Thoracic aorta (tissue), 2 donors: Measurements from ENCODE around the gene ARL15. TPM values are rescaled to one million over a fixed set of nuclear protein-coding genes. Genes with fewer than 3 reads are reported as not detected.

ENCODE experiments used
- ATAC-seq: fragments of 150-250 bp; one replicate; pipeline ENCODE4 v1.8.0; 2017; ENCODE audit warnings: low read depth; ENCODE audit not compliant: insufficient number of reproducible peaks, low FRiP score
- DNase-seq: peaks from one replicate; pipeline ENCODE4 v3.0.0-alpha.2; 2020; ENCODE audit warnings: low spot score
- H3K27ac ChIP-seq, 2 donors: fragments of 200-600 bp; sonication (generic); 1 replicate in 1 of 2; 2 replicates in 1 of 2; pipeline ENCODE4 v1.5.1; 2016; ENCODE audit warnings: mild to moderate bottlenecking in 2 of 2, moderate library complexity in 2 of 2
- H3K27me3 ChIP-seq: fragments of 200-600 bp; sonication (generic); replicated peaks from 2 replicates; pipeline ENCODE4 v1.6.0; 2016; ENCODE audit warnings: mild to moderate bottlenecking; ENCODE audit not compliant: insufficient read depth
- H3K36me3 ChIP-seq: fragments of 200-600 bp; sonication (generic); one replicate; pipeline ENCODE4 v1.5.1; 2016
- H3K4me1 ChIP-seq, 2 donors: fragments of 200-600 bp; sonication (generic); 1 replicate in 1 of 2; 2 replicates in 1 of 2; pipeline versions ENCODE4 v1.5.1 to v1.6.0; 2016; ENCODE audit warnings: low read depth in 2 of 2, mild to moderate bottlenecking in 1 of 2; ENCODE audit not compliant: control insufficient read depth in 1 of 2
- H3K4me3 ChIP-seq: fragments of 200-600 bp; sonication (generic); 2 replicates; pipeline ENCODE4 v1.5.1; 2016; ENCODE audit warnings: mild to moderate bottlenecking
- H3K9me3 ChIP-seq: fragments of 200-600 bp; sonication (generic); 2 replicates; pipeline ENCODE4 v1.5.1; 2016
- total RNA-seq, 2 donors: library from RNA; depleted of rRNA; stranded (reverse); fragments of >200 nt; gene quantifications; one replicate each; pipeline versions ENCODE4 v1.1.0 to v1.2.3, GENCODE V29; 2016
- TF ChIP-seq, protein P1 (sequence below): fragments of 200-600 bp; sonication (generic); IDR thresholded peaks from one replicate; pipeline ENCODE4 v1.5.1; 2019; ENCODE audit warnings: antibody characterized with exemption

The ARL15 gene
- total RNA-seq, 2 donors from 2014 or later = 23.6 to 36.8 TPM

- TF ChIP-seq, protein P1, sequence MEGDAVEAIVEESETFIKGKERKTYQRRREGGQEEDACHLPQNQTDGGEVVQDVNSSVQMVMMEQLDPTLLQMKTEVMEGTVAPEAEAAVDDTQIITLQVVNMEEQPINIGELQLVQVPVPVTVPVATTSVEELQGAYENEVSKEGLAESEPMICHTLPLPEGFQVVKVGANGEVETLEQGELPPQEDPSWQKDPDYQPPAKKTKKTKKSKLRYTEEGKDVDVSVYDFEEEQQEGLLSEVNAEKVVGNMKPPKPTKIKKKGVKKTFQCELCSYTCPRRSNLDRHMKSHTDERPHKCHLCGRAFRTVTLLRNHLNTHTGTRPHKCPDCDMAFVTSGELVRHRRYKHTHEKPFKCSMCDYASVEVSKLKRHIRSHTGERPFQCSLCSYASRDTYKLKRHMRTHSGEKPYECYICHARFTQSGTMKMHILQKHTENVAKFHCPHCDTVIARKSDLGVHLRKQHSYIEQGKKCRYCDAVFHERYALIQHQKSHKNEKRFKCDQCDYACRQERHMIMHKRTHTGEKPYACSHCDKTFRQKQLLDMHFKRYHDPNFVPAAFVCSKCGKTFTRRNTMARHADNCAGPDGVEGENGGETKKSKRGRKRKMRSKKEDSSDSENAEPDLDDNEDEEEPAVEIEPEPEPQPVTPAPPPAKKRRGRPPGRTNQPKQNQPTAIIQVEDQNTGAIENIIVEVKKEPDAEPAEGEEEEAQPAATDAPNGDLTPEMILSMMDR = no peak
- H3K27me3 ChIP-seq = no peaks in the 10 kb centered on the region
- no peak for ATAC-seq
- H3K9me3 ChIP-seq = no peaks in the 10 kb centered on the region
- DNase-seq = no peak
- peaks cover 3 to 11% of the 10 kb centered on the region in 2 donors for H3K4me1 ChIP-seq
- no peak overlapping the region for H3K4me3 ChIP-seq
- H3K27ac ChIP-seq = no peak overlapping the region
- H3K36me3 ChIP-seq = no peaks in the 10 kb centered on the region
Measured at GRCh38 chr5:54090495-54091120, 219.8 kb downstream of the ARL15 start.

GRCh38 chr5:54088081-54088480 is 222.3 kb downstream of the ARL15 start:
- DNase-seq = no peak
- H3K4me3 ChIP-seq = no peak overlapping the region
- H3K27me3 ChIP-seq = no peaks in the 10 kb centered on the region
- no peaks in the 10 kb centered on the region for H3K36me3 ChIP-seq
- no peak overlapping the region for H3K27ac ChIP-seq
- TF ChIP-seq, protein P1 = no peak
- H3K9me3 ChIP-seq = no peaks in the 10 kb centered on the region
- peaks cover 3 to 11% of the 10 kb centered on the region in 2 donors for H3K4me1 ChIP-seq
- ATAC-seq = no peak

DNA sequence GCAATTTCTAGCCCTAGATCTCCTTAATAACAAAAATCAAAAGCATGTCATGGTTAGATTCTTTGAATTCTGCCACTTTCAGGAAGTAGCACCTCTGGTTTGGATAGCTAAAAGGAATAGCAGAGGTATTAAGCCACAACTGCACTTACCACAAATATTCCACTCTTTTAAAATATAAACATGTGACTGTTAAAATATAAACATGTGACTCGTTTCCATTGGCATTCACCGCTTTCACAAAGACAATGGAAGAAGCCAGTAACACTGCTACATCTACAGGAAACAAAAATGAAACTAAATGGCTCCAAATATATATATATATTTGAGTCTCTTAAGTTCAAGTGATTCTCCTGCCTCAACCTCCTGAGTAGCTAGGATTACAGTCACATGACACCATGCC is 222.9 kb downstream of the ARL15 start:
- TF ChIP-seq, protein P1 = no peak
- Histone ChIP-seq H3K9me3 (no peaks in the 10 kb centered on the region), H3K36me3 (no peaks in the 10 kb centered on the region), H3K27me3 (no peaks in the 10 kb centered on the region), H3K4me3 (no peak overlapping the region), H3K4me1 (peaks cover 3 to 11% of the 10 kb centered on the region in 2 donors), H3K27ac (no peak overlapping the region)
- no peak for ATAC-seq
- DNase-seq = no peak

- Histone ChIP-seq H3K27ac (no peak overlapping the region), H3K4me1 (peaks cover 3% of the 10 kb centered on the region in 2 donors), H3K36me3 (no peaks in the 10 kb centered on the region), H3K27me3 (no peaks in the 10 kb centered on the region), H3K4me3 (no peak overlapping the region), H3K9me3 (no peaks in the 10 kb centered on the region)
- DNase-seq = no peak
- TF ChIP-seq, protein P1 = no peak
- no peak for ATAC-seq
Measured at GRCh38 chr5:54086191-54086590, 224.2 kb downstream of the ARL15 start.

GRCh38 chr5:54084696-54085095 is 225.7 kb downstream of the ARL15 start:
- Histone ChIP-seq H3K27me3 (no peaks in the 10 kb centered on the region), H3K9me3 (no peaks in the 10 kb centered on the region), H3K36me3 (no peaks in the 10 kb centered on the region), H3K27ac (no peak overlapping the region), H3K4me3 (no peak overlapping the region), H3K4me1 (peaks cover 0 to 3% of the 10 kb centered on the region in 2 donors)
- DNase-seq (no peak), ATAC-seq (no peak)
- TF ChIP-seq, protein P1 = no peak
